IMR-90 (cell line): ENCODE data around the gene PEX11G. TPM values are rescaled to one million over a fixed set of nuclear protein-coding genes. Genes with fewer than 3 reads are reported as not detected.

ENCODE experiments used
- ATAC-seq: fragments of 200-7000 bp; cut with Tn5 transposase; 2 replicates; pipeline ENCODE4 v1.9.1; 2020; ENCODE audit warnings: low read depth, mild to moderate bottlenecking, moderate library complexity
- BruUV-seq: library from RNA; stranded (reverse); fragments of 400-500 nt; replicated peaks from 2 replicates; lab custom pipeline; 2021; lab: Mats Ljungman, UMichigan
- CTCF ChIA-PET: fragments of 300-600 bp; formaldehyde crosslinking; extraction: SDS; loops from one replicate; lab custom pipeline; 2021; ENCODE audit warnings: antibody characterized with exemption; lab: Yijun Ruan, JAX
- POLR2A ChIA-PET: fragments of 300-600 bp; sonication (Branson Sonifier 250); formaldehyde crosslinking; loops from one replicate; lab custom pipeline; 2022; ENCODE audit warnings: antibody characterized with exemption; ENCODE audit not compliant: unreplicated experiment; lab: Charles Lee
- DNase-seq: peaks from one replicate; pipeline ENCODE4 v3.0.0; 2013
- H2AFZ ChIP-seq: replicated peaks from 2 replicates; pipeline ENCODE3; 2013; ENCODE audit warnings: low read length, mild to moderate bottlenecking; ENCODE audit not compliant: poor library complexity
- H2AK5ac ChIP-seq: 2 replicates; pipeline ENCODE4 v1.6.1; 2013; ENCODE audit warnings: low read depth, low read length, inconsistent platforms
- H2AK9ac ChIP-seq: replicated peaks from 2 replicates; pipeline ENCODE3; 2013; ENCODE audit warnings: mild to moderate bottlenecking, low read depth, low read length, moderate library complexity; ENCODE audit not compliant: poor library complexity
- H2BK120ac ChIP-seq: 2 replicates; pipeline ENCODE4 v1.6.1; 2013; ENCODE audit warnings: low read depth, low read length, inconsistent platforms
- H2BK15ac ChIP-seq: 3 replicates; pipeline ENCODE4 v1.6.1; 2013; ENCODE audit warnings: low read depth, low read length, inconsistent platforms
- H2BK20ac ChIP-seq: 2 replicates; pipeline ENCODE4 v1.6.1; 2013; ENCODE audit warnings: low read depth, mild to moderate bottlenecking, inconsistent platforms, low read length, moderate library complexity
- H2BK5ac ChIP-seq: 2 replicates; pipeline ENCODE4 v1.6.1; 2013; ENCODE audit warnings: mild to moderate bottlenecking, low read depth, low read length, inconsistent platforms; ENCODE audit not compliant: poor library complexity, severe bottlenecking
- H3K14ac ChIP-seq: replicated peaks from 2 replicates; pipeline ENCODE4 v1.6.1; 2013; ENCODE audit warnings: low read depth, low read length, inconsistent platforms
- H3K18ac ChIP-seq: 2 replicates; pipeline ENCODE4 v1.6.1; 2013; ENCODE audit warnings: low read depth, low read length, control low read depth
- H3K23ac ChIP-seq: 2 replicates; pipeline ENCODE4 v1.6.1; 2013; ENCODE audit warnings: low read depth, low read length, inconsistent platforms
- H3K27ac ChIP-seq: 2 replicates; pipeline ENCODE4 v1.5.1; 2013; ENCODE audit warnings: mild to moderate bottlenecking, control low read depth, low read length; ENCODE audit not compliant: insufficient read depth
- H3K27me3 ChIP-seq: 2 replicates; pipeline ENCODE4 v1.6.1; 2013; ENCODE audit warnings: low read length; ENCODE audit not compliant: control insufficient read depth, insufficient read depth
- H3K36me3 ChIP-seq: 2 replicates; pipeline ENCODE4 v1.6.1; 2013; ENCODE audit warnings: low read length, mixed read lengths; ENCODE audit not compliant: control insufficient read depth, insufficient read depth
- H3K4ac ChIP-seq: 2 replicates; pipeline ENCODE4 v1.6.1; 2013; ENCODE audit warnings: low read depth, low read length, inconsistent platforms
- H3K4me1 ChIP-seq: 2 replicates; pipeline ENCODE4 v1.6.1; 2013; ENCODE audit warnings: low read length, mixed read lengths; ENCODE audit not compliant: control insufficient read depth, insufficient read depth
- H3K4me2 ChIP-seq: 2 replicates; pipeline ENCODE4 v1.6.1; 2013; ENCODE audit warnings: low read depth, mild to moderate bottlenecking, control low read depth, low read length, moderate library complexity
- H3K4me3 ChIP-seq: 2 replicates; pipeline ENCODE4 v1.5.1; 2013; ENCODE audit warnings: low read depth, mild to moderate bottlenecking, control low read depth, low read length, moderate library complexity; ENCODE audit not compliant: insufficient read depth
- H3K56ac ChIP-seq: 2 replicates; pipeline ENCODE4 v1.6.1; 2013; ENCODE audit warnings: low read length, inconsistent platforms; ENCODE audit not compliant: insufficient read depth; ENCODE audit errors: extremely low read depth
- H3K79me1 ChIP-seq, 2 experiments: 2 replicates each; pipeline ENCODE4 v1.6.1; 2013; ENCODE audit warnings: low read length in 2 of 2, inconsistent platforms in 1 of 2, low read depth in 1 of 2
- H3K9ac ChIP-seq: 2 replicates; pipeline ENCODE4 v1.6.1; 2013; ENCODE audit warnings: low read depth, low read length, control low read depth
- H3K9me1 ChIP-seq: 2 replicates; pipeline ENCODE4 v1.6.1; 2013; ENCODE audit warnings: low read length, inconsistent platforms; ENCODE audit not compliant: insufficient read depth
- H3K9me3 ChIP-seq: 2 replicates; pipeline ENCODE4 v1.6.1; 2013; ENCODE audit warnings: low read length; ENCODE audit not compliant: control insufficient read depth, insufficient read depth
- H4K20me1 ChIP-seq: 2 replicates; pipeline ENCODE4 v1.6.1; 2013; ENCODE audit warnings: low read length, inconsistent platforms; ENCODE audit not compliant: insufficient read depth
- H4K5ac ChIP-seq: 2 replicates; pipeline ENCODE4 v1.6.1; 2013; ENCODE audit warnings: mild to moderate bottlenecking, low read depth, low read length, control low read depth
- H4K8ac ChIP-seq, 2 experiments: 2 replicates each; pipeline ENCODE4 v1.6.1; 2013; ENCODE audit warnings: low read depth in 2 of 2, low read length in 2 of 2, control low read depth in 1 of 2, inconsistent platforms in 1 of 2
- H4K91ac ChIP-seq: 2 replicates; pipeline ENCODE4 v1.6.1; 2013; ENCODE audit warnings: low read depth, low read length, inconsistent platforms; ENCODE audit not compliant: insufficient read depth
- BHLHE40 ChIP-seq: fragments of 150-350 bp; IDR thresholded peaks from 2 replicates; pipeline ENCODE4 v1.6.1; 2016; ENCODE audit warnings: mild to moderate bottlenecking, low read depth, low read length
- CTCF ChIP-seq: conservative IDR thresholded peaks from 2 replicates; pipeline ENCODE4 v1.5.1; 2012; ENCODE audit warnings: mild to moderate bottlenecking, low read depth, low read length, improper control_type of control experiment
- MAFK ChIP-seq: IDR thresholded peaks from 2 replicates; pipeline ENCODE4 v1.6.1; 2012; ENCODE audit warnings: low read depth, low read length, improper control_type of control experiment
- MAZ ChIP-seq: IDR thresholded peaks from 2 replicates; pipeline ENCODE4 v1.6.1; 2012; ENCODE audit warnings: low read depth, mild to moderate bottlenecking, low read length, improper control_type of control experiment, moderate library complexity, borderline replicate concordance
- MXI1 ChIP-seq: IDR thresholded peaks from 2 replicates; pipeline ENCODE4 v1.6.1; 2012; ENCODE audit warnings: low read depth, mild to moderate bottlenecking, low read length, moderate library complexity, borderline replicate concordance
- NFE2L2 ChIP-seq: fragments of 150-350 bp; IDR thresholded peaks from 2 replicates; pipeline ENCODE4 v1.6.1; 2016; ENCODE audit warnings: low read depth, mild to moderate bottlenecking, low read length
- POLR2A ChIP-seq: IDR thresholded peaks from 2 replicates; pipeline ENCODE4 v1.6.1; 2012; ENCODE audit warnings: mild to moderate bottlenecking, low read depth, low read length
- RAD21 ChIP-seq: IDR thresholded peaks from 2 replicates; pipeline ENCODE4 v1.6.1; 2012; ENCODE audit warnings: low read length, improper control_type of control experiment
- RCOR1 ChIP-seq: IDR thresholded peaks from 2 replicates; pipeline ENCODE4 v1.6.1; 2012; ENCODE audit warnings: mild to moderate bottlenecking, low read length, improper control_type of control experiment; ENCODE audit not compliant: insufficient replicate concordance
- RFX5 ChIP-seq: IDR thresholded peaks from 2 replicates; pipeline ENCODE4 v1.8.0; 2012; ENCODE audit warnings: low read depth, mild to moderate bottlenecking, low read length, moderate library complexity
- WGBS, 2 experiments: methylation state at CpG; one replicate each; pipeline versions ENCODE4 v1.1.5 to v1.1.7; 2013; ENCODE audit warnings: missing lambda C conversion rate in 2 of 2; ENCODE audit not compliant: insufficient read length in 1 of 2; ENCODE audit errors: extremely low coverage in 2 of 2; 5-methylcytosine and 5-hydroxymethylcytosine counted together
- dilution Hi-C: fragments of 300-500 bp; cut with HindIII; formaldehyde crosslinking; loops from one replicate; pipeline ENCODE4 v1.14.3; 2018; ENCODE audit warnings: low sequenced_read_pairs; ENCODE audit not compliant: unreplicated experiment
- in situ Hi-C: fragments of 300-500 bp; cut with MboI; formaldehyde crosslinking; loops from 3 replicates; pipeline ENCODE4 v1.14.3; 2019; ENCODE audit warnings: low sequenced_read_pairs, inconsistent platforms, mixed read lengths
- intact Hi-C: fragments of 100-400 bp; cut with micrococcal nuclease; formaldehyde crosslinking; loops from 2 replicates; pipeline ENCODE4 v1.10.0; 2022
- polyA plus RNA-seq, 3 experiments: library from polyadenylated mRNA; depleted of rRNA; stranded (reverse); fragments of >200 nt; gene quantifications; 2 replicates each; pipeline ENCODE4 v1.2.3, GENCODE V29; 2012; ENCODE audit warnings: low replicate concordance in 1 of 3
- total RNA-seq: library from RNA; depleted of rRNA; stranded (reverse); fragments of >200 nt; gene quantifications from 2 replicates; pipeline ENCODE4 v1.2.3, GENCODE V29; 2012
- TF ChIP-seq, protein P1 (sequence below): fragments of 150-350 bp; IDR thresholded peaks from 2 replicates; pipeline ENCODE4 v1.6.1; 2016; ENCODE audit warnings: low read depth, mild to moderate bottlenecking, low read length, moderate library complexity, borderline replicate concordance

The PEX11G gene
- total and polyA plus RNA-seq, 2 of the 4 experiments (the other 2 are of a cell fraction), result 0.72 to 1.7 TPM

DNA sequence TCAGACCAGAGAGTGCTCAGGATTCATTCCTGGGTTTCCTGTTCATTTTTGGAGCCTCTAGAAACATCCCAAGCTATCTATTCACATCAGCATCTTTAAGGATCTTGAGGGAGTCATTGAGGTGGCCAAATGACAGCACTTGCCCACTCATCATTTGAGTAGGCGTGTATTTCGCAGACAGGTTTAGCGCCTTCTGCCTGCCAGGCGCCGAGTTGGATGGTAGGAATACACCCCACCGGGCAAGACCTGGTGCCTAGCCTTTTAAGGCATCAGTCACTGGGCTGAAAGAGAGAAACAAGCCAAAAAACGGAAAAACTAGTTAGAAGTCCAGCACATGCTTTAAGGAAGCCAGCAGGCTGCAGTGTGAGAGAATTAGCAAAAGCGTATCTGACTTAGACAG is 33.8 kb downstream of the PEX11G start:
- Histone ChIP-seq H2BK15ac (no peak overlapping the region), H2AK9ac (no peak overlapping the region), H3K4ac (no peak overlapping the region), H2BK20ac (no peak overlapping the region), H3K27ac (no peak overlapping the region), H3K14ac (no peak overlapping the region), H3K79me1 (peaks cover 27 to 31% of the 10 kb centered on the region in 2 experiments), H3K27me3 (no peaks in the 10 kb centered on the region), H4K8ac (no peak overlapping the region), H3K4me2 (no peak overlapping the region), H3K9me1 (no peaks in the 10 kb centered on the region), H2AK5ac (no peak overlapping the region), H4K20me1 (peaks cover 8% of the 10 kb centered on the region), H3K36me3 (peaks cover 57% of the 10 kb centered on the region), H3K4me1 (no peaks in the 10 kb centered on the region), H3K9ac (no peak overlapping the region), H3K4me3 (no peak overlapping the region), H3K23ac (no peak overlapping the region), H4K5ac (no peak overlapping the region), H4K91ac (no peak overlapping the region), H3K18ac (no peak overlapping the region), H2AFZ (no peak overlapping the region), H2BK5ac (no peak overlapping the region), H3K56ac (no peak overlapping the region), H3K9me3 (peaks cover 10% of the 10 kb centered on the region), H2BK120ac (no peak overlapping the region)
- in situ Hi-C loops, result no loop called here
- dilution Hi-C loops, result no loop called here
- TF ChIP-seq NFE2L2, result no peak
- no peak for TF ChIP-seq MAFK
- no peak for TF ChIP-seq MXI1
- TF ChIP-seq RAD21, result no peak
- no peak for TF ChIP-seq BHLHE40
- TF ChIP-seq MAZ, result no peak
- TF ChIP-seq, protein P1, sequence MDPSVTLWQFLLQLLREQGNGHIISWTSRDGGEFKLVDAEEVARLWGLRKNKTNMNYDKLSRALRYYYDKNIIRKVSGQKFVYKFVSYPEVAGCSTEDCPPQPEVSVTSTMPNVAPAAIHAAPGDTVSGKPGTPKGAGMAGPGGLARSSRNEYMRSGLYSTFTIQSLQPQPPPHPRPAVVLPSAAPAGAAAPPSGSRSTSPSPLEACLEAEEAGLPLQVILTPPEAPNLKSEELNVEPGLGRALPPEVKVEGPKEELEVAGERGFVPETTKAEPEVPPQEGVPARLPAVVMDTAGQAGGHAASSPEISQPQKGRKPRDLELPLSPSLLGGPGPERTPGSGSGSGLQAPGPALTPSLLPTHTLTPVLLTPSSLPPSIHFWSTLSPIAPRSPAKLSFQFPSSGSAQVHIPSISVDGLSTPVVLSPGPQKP, result no peak
- no peak for TF ChIP-seq CTCF
- no peak for TF ChIP-seq RFX5
- no peak for TF ChIP-seq RCOR1
- no peak for TF ChIP-seq POLR2A
- CTCF ChIA-PET, result no interaction called here
- ATAC-seq, result no peak
- no TSS peak for BruUV-seq
- DNase-seq, result no peak
- intact Hi-C loops, result no loop called here
- WGBS, 2 experiments, result 93% methylated on average over 6 of the region's 8 CpGs; no CpG with 5 or more reads in 1 of the 2 experiments
- POLR2A ChIA-PET, result no interaction called here
